GM21381 (cell line): ENCODE data around the gene GALNT10.

Experiments used
- ATAC-seq: cut with Tn5 transposase; IDR thresholded peaks from one replicate; pipeline ENCODE4 v1.9.1; 2021; ENCODE audit warnings: mild to moderate bottlenecking, moderate library complexity; ENCODE audit not compliant: unreplicated experiment

The GALNT10 gene

DNA sequence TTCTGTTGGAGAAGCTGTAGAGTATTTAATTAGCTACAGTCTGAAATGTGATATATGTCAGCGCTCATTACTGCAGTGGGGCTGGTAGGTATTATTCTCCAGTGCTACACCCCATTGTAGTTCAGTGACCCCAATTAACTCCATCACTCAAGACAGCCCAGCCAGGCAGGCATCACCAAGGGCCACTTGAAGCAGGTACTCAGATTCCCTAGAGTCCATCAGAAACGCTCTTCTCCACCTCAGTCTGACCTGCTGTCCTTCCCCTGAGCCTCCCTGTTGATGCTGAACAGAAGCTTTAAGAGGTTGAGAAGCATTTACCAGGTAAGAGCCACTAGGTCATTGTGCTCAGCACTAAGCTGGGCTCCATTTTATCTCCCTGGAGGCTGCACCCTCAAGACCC, 71.8 kb downstream of the GALNT10 start:
- ATAC-seq: no peak

DNA sequence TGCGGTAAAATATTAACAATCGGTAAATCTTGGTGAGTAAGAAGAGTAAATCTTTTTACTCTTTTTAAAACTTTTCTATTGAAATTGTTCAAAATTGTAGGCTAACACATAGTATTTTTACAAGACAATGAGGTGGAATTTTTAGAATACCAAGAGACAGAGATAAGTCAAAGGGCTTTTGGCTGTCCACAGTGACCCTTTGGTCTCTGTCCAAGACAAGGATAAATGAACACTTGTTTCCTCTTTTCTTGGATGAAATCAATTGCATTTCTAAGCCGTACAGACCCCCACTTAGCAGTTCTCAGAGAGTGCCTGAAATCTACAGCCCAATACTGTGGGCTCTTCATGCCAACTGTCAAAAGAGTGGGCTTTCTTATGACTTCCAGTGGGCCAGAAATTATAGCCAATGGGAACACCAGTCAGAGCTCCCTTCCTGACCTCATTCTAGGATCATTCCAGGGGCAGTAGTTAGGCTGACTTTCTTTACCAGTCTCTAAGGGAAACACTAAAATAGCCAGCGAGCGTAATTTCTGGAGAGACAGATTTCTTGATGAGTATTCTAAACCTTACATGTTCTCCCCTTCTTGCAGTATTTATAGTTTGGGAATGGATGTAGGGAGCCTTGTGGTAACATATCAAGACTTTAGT, 74.1 kb downstream of the GALNT10 start:
- no peak for ATAC-seq

DNA sequence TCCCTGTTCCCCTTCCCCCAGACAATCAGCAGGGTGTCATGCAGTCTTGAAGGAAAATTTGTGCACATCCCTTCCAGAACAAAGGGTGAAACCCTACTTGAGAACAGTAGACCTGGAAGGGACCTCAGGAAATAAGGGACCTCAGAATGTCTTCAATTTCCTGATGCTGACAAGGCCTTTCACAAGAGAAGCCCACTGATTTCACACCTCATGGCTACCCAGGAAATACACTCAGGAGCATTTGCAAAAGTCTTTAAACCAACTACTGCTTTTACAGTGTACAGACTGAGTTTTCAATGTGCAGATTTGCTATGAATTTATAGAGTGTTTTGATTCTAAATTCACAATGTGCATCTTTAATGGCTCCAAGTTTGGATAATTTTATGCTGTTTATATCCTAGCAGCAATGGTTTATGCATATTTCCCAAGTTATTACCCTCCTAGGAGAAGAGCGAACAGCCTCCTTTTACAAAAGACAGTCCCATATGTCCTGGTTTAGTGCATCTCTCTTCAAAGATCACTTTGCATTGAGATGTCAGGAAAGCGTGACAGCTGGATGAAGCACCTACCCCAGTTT, 74.8 kb downstream of the GALNT10 start:
- no peak for ATAC-seq

DNA sequence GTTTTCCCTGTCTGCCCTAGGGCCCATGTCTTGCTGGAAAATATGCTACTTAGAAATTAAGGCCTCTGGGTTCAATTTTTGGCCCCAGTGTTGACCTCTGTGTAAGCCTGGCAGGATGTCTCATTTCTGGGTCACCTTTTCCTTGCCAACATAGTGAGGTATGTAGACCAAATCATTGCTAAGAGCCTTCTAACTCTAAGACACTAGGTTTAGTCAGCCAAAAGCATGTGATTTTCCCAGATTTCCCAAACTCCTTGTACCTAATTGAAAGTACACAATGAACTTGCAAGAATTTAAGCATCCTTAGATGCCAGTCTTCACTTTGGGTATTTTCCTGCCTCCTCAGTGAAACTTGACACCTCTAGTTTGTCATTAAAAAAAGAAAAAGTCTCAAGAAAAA, 77.0 kb downstream of the GALNT10 start:
- ATAC-seq: no peak

DNA sequence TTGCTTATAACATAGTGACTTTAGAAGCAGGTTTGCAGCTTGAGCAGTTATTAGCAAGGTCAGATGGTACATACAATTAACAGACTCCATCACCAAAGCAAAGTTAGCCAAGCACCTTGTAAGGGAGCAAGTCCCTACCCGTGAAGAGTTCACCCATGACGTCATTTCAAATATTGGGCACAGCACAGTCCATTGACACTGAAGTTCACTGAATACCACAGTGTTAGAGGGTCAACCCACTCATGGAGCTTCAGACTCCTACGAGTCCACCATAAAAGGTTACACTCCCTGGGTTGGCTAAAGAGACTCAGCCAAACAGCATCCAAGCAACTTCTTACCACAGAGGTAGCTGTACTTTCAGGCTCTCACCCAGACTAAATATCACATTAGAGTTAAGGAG, 77.5 kb downstream of the GALNT10 start:
- ATAC-seq: no peak

DNA sequence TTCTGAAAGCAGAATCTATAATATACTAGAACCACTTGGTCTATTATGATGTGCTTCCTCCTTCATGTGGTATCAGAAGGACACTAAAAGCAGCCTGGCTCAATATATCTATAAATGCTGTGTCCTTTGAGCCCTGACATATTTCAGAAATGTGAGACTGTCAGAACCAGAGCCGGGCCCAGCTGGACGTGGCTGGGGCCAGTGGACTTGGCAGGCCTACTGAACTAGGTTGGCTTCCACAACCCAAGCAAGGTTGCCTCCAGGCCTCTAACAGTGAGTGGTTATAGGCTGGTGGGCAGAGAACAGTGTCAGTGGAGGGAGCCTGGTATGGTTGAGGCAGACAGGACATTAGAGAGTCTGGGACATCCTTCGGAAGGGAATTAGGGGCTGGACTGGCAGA, 78.9 kb downstream of the GALNT10 start:
- no peak for ATAC-seq

DNA sequence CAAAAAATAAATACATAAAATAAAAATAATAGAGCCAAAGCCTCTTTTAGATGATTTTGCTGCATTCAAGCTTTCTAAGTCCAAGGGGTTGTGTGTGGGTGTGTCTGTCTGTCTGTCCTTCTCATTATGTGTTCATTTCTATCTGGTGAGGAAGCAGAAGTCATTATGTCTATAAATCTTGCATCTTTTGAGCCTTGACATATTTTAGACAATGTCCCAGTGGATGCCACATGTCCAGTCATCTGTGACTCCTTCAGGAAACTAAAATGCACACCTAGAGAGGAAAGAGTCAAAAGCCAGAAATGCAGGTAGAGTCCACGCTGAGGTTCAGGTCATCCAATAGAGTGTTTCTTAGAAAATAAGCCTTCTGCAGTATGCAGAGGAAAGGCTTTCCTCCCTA, 80.9 kb downstream of the GALNT10 start:
- ATAC-seq: no peak

DNA sequence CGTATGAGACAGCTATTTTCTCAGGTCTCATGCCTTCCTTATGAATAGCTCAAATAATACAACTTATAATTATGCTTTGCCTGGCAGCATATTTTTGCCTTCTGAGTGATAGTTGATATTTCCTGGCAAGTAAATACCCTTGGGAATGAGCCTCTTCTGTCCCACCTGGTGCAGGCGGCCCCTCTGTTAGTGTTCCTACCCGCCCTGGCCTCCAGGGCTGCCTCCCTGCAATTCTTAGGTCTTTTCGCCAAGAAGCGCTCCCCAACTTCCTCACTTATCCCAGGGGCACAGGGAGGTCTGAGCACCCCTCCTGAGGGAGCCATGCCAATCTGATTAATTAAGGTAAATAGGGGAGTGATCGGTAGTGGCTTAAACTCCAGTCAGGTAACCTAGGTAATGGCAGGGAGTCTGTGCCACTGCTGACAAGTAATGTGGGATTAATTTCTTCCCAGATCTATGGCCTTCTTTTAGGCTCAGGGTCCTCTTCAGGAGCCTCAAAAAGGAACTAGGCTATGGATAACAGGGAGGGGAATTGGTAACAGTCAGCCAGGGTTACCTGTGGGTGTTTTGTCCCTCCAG, 81.5 kb downstream of the GALNT10 start:
- ATAC-seq: no peak

DNA sequence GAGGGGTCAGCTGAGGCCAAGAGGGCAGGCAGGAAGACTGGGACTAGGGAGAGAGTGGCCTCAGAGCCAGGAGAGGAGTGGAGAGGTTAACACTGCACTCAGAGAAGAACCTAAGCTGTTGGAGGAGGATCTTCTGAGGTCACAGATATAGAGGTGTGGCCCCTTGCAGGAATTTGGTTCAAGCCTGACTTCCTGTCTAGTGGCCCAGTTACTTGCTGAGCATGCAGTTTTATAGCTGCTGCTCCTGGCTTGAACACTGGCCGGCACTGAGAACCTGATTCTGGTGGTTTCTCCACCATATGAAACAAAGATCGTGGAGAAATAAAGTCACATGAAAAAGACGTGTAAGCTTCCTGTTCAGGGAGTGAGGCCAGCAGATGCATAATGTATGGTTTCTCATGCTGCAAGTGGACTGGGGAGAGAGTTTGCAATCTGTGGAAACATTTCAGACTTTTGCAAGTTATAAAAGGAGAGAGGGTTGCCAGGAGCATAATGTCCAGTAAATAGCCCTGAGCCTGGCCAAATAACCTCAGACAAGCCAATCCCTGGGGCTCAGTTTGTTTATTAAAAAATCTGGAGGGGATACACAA, 82.6 kb downstream of the GALNT10 start:
- ATAC-seq: peak; percentile 75

DNA sequence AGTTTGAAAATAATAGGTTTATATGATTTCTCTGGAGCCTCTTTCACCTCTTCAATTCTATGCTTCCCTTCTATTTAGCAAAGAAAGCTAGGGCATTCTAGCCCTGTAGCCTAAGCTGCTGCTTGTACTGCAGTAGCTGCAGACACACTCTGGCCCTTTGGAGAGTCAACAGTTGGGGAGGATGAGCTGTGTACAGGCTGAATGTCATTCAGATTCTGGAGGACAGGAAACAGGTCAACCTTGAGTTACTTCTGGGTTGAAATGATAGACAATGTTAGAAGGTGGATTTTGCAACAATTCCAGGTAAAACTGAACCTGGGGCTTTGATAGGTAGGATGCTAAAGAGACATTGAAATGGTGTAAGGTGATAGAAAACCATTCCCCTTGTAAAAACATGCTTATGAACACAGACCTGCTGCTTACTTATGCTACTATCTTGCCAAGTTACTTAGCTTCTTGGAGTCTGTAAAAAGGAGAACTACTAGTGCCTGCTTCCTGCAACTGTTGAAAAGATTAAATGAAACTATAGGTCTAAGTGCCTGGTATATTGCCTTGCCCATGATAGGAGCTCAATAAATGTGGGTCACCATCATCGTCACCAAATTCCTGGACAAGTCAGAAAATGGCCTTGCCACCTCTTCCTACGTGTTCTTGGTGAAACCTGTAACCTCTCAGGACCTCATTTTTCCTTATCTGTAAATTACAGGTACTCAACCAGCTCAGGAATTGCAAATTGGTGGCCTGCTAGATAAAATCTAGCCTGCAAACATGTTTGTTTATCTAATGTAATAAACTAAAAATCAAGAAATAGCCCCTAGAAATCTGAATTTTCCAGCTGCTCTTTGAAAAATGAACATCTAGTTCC, 83.7 kb downstream of the GALNT10 start:
- no peak for ATAC-seq

DNA sequence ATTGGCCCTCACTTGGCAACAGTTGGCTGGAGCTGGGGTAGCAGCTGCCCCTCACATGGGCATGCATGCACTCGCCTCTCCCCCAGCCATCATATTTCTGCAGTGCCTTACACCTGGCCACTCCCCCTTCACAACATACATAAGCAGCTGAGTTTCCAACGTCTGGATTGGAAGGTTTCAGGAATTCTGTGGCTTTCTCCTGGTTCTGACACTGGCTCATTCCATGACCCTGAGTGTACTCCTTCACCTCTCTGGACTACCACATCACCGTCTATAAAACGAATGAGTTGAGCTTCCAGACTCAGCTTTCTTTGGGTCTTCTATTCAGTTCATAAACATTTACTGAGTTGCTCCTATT, 84.3 kb downstream of the GALNT10 start:
- ATAC-seq: no peak

DNA sequence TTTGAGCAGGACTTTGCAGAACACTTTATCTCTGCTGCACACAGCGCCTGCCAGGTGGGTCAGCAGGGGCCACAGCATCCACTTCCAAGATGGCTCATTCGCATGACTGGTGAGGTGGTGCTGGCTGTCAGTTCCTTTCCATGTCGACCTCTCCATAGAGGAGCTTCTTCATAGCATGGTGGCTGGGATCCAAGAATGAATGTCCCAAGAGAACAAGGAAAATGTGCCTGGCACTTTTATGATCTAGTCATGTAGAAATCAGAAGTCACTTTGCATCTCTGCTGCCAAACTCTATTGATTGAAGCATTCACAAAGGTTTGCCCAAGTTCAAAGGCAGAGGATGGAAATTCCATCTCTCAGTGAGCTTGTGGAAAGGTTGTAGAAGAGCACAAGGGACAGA, 85.0 kb downstream of the GALNT10 start:
- no peak for ATAC-seq

DNA sequence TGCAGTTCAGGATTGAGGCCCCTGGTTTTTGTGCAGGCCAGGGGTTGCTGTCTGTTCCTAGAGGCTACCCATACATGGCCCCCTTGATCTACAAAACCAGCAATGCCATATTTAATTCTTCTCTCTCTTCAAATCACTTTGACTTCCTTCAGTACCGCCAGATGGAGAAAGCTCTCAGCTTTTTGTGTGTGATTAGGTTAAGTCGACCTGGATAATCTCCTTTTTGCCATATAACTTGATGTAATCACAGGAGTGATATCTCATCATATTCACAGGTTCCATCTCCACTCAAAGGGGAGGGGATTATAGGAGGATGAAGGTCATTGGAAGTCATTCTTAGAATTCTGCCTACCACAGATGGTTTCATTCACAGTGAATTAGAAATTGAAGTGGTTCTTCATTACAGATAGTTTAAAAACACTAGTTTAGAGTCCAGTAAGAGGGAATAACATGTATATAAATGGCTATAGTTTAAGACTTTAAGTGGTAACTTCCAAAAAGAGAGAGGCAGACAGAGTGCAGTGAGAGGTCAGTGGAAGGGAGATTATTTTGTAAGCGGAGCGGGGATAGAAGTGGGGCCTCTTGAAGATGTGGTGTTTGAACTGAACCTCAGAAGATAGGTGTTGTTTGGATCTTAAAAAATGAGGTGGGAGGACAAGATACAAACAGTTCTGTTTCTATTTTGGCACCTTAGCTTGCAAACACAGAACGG, 85.9 kb downstream of the GALNT10 start:
- no peak for ATAC-seq

DNA sequence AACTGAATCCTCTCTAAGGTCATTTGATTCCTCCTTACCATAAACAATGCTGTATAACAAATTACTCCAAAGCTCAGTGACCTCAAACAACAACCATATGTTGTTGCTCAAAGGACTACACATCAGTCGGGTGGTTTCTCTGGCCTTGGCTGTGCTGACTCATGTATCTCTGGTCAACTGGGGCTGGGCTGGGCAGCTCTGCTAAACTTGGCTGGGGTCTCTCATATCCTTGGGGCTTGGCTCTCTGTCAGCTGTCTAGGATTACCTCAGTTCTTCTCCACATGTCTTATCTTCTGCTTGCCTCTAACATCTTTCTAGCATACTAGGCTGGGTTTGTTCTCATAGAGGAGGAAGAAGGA, 86.4 kb downstream of the GALNT10 start:
- no peak for ATAC-seq

DNA sequence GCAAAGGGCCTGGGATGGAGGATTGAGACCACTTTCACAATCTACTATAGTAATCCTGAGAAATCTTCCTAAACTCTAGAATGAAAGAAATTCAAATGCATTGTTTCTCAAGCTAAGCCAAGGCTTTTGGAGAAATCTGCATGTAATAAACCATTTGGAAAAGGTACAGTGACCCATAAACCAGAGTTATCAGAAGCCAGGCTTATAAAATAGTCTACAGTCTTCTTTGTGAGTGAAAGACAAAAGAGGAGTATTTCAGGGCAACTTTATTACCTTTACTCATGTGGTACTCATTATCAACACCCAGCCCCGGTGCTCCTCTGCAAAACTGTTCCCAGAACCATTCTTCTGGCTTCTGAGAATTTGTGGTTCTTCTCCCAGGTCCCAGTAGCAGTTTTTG, 87.0 kb downstream of the GALNT10 start:
- no peak for ATAC-seq

DNA sequence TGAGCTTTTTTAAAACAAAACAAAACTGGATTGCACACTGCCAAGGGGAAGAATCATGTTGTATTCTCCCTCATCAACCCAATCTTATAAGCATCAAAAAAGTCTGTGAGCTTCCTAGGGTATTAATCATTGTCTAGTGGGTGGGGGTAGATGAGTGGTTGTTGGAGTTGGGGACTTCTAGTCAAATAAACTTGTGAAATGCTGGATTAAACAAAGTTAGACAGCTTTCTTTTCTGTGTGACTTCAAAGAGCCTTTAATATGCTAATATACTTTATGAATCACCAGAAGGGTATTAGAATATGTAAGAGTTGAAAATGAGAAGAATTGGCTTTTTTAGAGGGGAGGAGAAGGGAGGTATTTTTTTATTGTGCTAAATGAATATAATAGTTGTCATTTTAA, 87.7 kb downstream of the GALNT10 start:
- ATAC-seq: no peak

DNA sequence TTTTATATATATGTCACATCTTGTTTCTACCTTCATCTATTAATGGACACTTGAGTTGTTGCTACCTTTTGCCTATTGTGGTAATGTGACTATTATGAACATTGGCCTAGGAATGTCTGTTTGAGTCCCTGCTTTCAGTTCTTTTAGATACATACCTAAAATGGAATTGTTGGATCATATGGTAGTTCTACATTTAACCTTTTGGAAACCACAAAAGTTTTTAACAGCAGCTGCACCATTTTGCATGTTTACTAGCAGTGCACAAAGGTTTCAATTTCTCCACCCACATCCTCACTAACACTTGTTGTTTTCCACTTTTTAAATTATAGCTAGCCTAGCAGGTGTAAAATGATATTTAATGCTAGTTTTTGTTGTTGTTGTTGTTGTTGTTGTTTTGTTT, 88.4 kb downstream of the GALNT10 start:
- ATAC-seq: peak; percentile 64

DNA sequence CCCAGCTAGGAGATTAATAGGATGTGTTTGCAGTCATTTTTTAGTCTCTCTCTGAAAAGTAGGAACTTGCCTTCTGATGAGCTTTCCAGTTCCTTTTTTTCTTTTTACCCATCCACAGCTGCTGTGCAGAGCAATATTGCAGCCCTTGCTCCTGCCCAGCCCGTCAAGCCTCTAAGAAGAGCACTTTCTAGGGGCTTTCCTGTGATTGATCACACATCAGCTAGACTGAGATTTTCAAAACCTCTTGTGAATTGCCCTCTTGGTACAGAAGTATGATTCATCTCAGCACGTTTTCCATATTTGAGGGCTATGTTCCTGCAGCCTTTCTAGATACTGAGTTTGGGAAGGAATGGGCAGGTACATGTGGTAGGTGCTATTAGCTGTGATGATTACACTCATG, 93.9 kb downstream of the GALNT10 start:
- ATAC-seq: peak; percentile 90

DNA sequence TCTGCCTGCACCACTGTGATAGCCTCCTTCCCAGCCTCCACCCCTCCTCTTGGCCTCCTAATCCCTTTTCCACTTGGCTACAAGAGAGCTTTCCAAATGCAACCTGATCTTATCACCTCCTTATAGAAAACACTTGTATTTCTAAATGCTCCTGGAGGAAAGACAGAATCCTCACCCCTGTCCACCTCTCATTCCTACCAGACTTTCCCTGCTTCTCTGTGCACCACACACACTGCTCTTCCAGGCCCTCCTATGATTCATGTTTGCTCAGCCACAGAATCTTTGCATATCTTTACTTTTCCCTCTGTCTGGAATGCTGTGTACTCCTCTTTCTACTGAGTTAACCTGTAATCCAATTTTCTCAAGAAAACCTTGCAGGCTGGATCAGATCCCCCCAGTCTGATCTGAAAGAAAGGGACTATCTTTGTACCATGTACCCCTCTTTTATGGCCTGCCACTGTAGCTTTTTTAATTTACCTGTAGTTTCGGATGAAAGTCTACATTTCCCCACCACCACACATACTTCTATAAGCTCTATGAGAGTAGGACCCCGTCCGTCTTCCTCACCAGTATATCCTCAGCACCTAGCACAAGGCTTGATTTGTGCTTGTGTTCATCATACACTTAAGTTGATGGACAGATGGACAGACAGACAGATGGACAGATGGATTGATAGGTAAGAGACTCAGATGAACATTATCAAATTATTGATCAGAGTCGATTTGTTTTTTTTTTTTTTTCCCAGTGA, 95.3 kb downstream of the GALNT10 start:
- no peak for ATAC-seq

DNA sequence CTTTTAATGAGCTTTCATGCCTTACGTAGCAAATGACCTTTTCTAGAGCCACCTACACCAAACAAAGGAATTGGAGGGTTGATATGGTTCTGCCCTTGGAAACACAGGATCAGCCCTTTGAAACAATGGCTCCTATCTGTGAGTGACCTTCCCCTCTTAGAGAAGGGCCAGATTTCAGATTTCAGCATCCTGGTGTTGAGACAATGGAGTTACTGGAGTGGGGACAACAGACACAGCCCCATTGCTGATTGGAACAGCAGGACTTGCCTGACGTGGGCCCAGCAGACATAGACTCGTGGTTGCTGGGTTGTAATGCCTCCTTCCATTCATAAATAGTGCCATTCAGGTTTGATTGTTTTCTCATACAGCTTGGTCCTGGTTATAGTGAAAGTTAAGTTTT, 96.0 kb downstream of the GALNT10 start:
- no peak for ATAC-seq
